Trophoblast cell (in vitro differentiated cells and primary cell): Measurements from ENCODE around the gene TTLL11.

Source experiments
- DNase-seq, 2 donors: peaks; one replicate each; pipeline ENCODE4 v3.0.0-alpha.2; 2016
- H2AFZ ChIP-seq: 2 replicates; pipeline ENCODE4 v1.6.1; 2013; ENCODE audit warnings: low read length, moderate library complexity, mild to moderate bottlenecking; ENCODE audit not compliant: insufficient read depth, poor library complexity
- H2AK5ac ChIP-seq: 2 replicates; pipeline ENCODE4 v1.6.1; 2013; ENCODE audit warnings: mild to moderate bottlenecking, low read length
- H2BK120ac ChIP-seq: 2 replicates; pipeline ENCODE4 v1.6.1; 2013; ENCODE audit warnings: low read length, mild to moderate bottlenecking, moderate library complexity; ENCODE audit not compliant: insufficient read depth, poor library complexity
- H2BK12ac ChIP-seq: 2 replicates; pipeline ENCODE4 v1.6.1; 2013; ENCODE audit warnings: mild to moderate bottlenecking, low read length, moderate library complexity
- H2BK5ac ChIP-seq: 2 replicates; pipeline ENCODE4 v1.6.1; 2013; ENCODE audit warnings: low read length, low read depth, moderate library complexity, mild to moderate bottlenecking; ENCODE audit not compliant: poor library complexity
- H3K14ac ChIP-seq: 2 replicates; pipeline ENCODE4 v1.6.1; 2013; ENCODE audit warnings: mild to moderate bottlenecking, low read length
- H3K18ac ChIP-seq: 2 replicates; pipeline ENCODE4 v1.6.1; 2013; ENCODE audit warnings: mild to moderate bottlenecking, low read length
- H3K23ac ChIP-seq: 2 replicates; pipeline ENCODE4 v1.6.1; 2013; ENCODE audit warnings: low read length
- H3K27ac ChIP-seq: 2 replicates; pipeline ENCODE4 v1.5.1; 2013; ENCODE audit warnings: low read depth, mild to moderate bottlenecking, inconsistent platforms, low read length, moderate library complexity
- H3K27me3 ChIP-seq: 2 replicates; pipeline ENCODE4 v1.6.1; 2013; ENCODE audit warnings: inconsistent platforms, mild to moderate bottlenecking, low read length, moderate library complexity; ENCODE audit not compliant: insufficient read depth
- H3K36me3 ChIP-seq, 2 experiments: 1 replicate in 1 of 2; 2 replicates in 1 of 2; pipeline ENCODE4 v1.6.1; 2013; ENCODE audit warnings: low read length in 2 of 2, mild to moderate bottlenecking in 2 of 2, moderate library complexity in 1 of 2; ENCODE audit not compliant: insufficient read depth in 2 of 2, control insufficient read depth in 1 of 2
- H3K4ac ChIP-seq: 2 replicates; pipeline ENCODE4 v1.6.1; 2013; ENCODE audit warnings: low read depth, mild to moderate bottlenecking, low read length, moderate library complexity
- H3K4me1 ChIP-seq, 2 experiments: 1 replicate in 1 of 2; 2 replicates in 1 of 2; pipeline ENCODE4 v1.6.1; 2013; ENCODE audit warnings: low read length in 2 of 2, mild to moderate bottlenecking in 2 of 2, moderate library complexity in 1 of 2; ENCODE audit not compliant: insufficient read depth in 2 of 2, control insufficient read depth in 1 of 2
- H3K4me2 ChIP-seq: 2 replicates; pipeline ENCODE4 v1.6.1; 2013; ENCODE audit warnings: inconsistent platforms, mild to moderate bottlenecking, low read length, moderate library complexity
- H3K4me3 ChIP-seq: 2 replicates; pipeline ENCODE4 v1.5.1; 2013; ENCODE audit warnings: mild to moderate bottlenecking, low read depth, low read length, inconsistent platforms
- H3K79me1 ChIP-seq: one replicate; pipeline ENCODE4 v1.6.1; 2013; ENCODE audit warnings: low read length
- H3K79me2 ChIP-seq: 2 replicates; pipeline ENCODE4 v1.6.1; 2013; ENCODE audit warnings: low read length, mild to moderate bottlenecking; ENCODE audit not compliant: control insufficient read depth, insufficient read depth, poor library complexity
- H3K9ac ChIP-seq: 2 replicates; pipeline ENCODE4 v1.6.1; 2013; ENCODE audit warnings: mild to moderate bottlenecking, low read length
- H3K9me3 ChIP-seq: 2 replicates; pipeline ENCODE4 v1.6.1; 2013; ENCODE audit warnings: low read depth, mild to moderate bottlenecking, control low read depth, inconsistent platforms, low read length; ENCODE audit not compliant: insufficient read depth
- H4K12ac ChIP-seq: 2 replicates; pipeline ENCODE4 v1.6.1; 2013; ENCODE audit warnings: low read depth, mild to moderate bottlenecking, low read length, moderate library complexity
- H4K8ac ChIP-seq: 2 replicates; pipeline ENCODE4 v1.6.1; 2013; ENCODE audit warnings: low read depth, mild to moderate bottlenecking, low read length, moderate library complexity
- H4K91ac ChIP-seq: one replicate; pipeline ENCODE4 v1.6.1; 2013; ENCODE audit warnings: low read depth, mild to moderate bottlenecking, low read length, moderate library complexity
- WGBS: extraction: QIAGEN DNeasy Blood & Tissue Kit; methylation state at CpG from one replicate; pipeline ENCODE4 v1.1.7; 2013; ENCODE audit warnings: missing lambda C conversion rate; ENCODE audit not compliant: insufficient read length, insufficient coverage; ENCODE audit errors: extremely low coverage; 5-methylcytosine and 5-hydroxymethylcytosine counted together

Gene TTLL11

GRCh38 chr9:122129969-122130368 lies 36.9 kb upstream of the TTLL11 start:
- WGBS: no CpG with 5 or more reads among the region's 2 CpGs

GRCh38 chr9:122128969-122129343 lies 35.8 kb upstream of the TTLL11 start:
- peaks cover 30 to 47% of the 10 kb centered on the region in 2 experiments for H3K4me1 ChIP-seq
- H2BK120ac ChIP-seq: no peak overlapping the region
- no peak overlapping the region for H4K12ac ChIP-seq
- no peak overlapping the region for H3K4me2 ChIP-seq
- no peaks in the 10 kb centered on the region for H3K79me1 ChIP-seq
- no peak overlapping the region for H3K4ac ChIP-seq
- H3K9ac ChIP-seq: no peak overlapping the region
- no peak overlapping the region for H2BK5ac ChIP-seq
- WGBS: no CpG with 5 or more reads among the region's 7 CpGs
- H3K79me2 ChIP-seq: no peaks in the 10 kb centered on the region
- H3K27me3 ChIP-seq: peaks cover 2% of the 10 kb centered on the region
- no peak overlapping the region for H2AFZ ChIP-seq
- no peak overlapping the region for H2BK12ac ChIP-seq
- H3K14ac ChIP-seq: no peak overlapping the region
- H3K4me3 ChIP-seq: no peak overlapping the region
- H3K36me3 ChIP-seq: no peaks in the 10 kb centered on the region
- H3K18ac ChIP-seq: no peak overlapping the region
- DNase-seq: no peak
- H4K8ac ChIP-seq: no peak overlapping the region
- no peak overlapping the region for H3K23ac ChIP-seq
- no peak overlapping the region for H3K27ac ChIP-seq
- no peak overlapping the region for H2AK5ac ChIP-seq
- H4K91ac ChIP-seq: no peak overlapping the region
- H3K9me3 ChIP-seq: peaks cover 1% of the 10 kb centered on the region

More at GRCh38 chr9:122129969-122130368, 36.9 kb upstream of the TTLL11 start:
- Histone ChIP-seq H3K36me3 (no peaks in the 10 kb centered on the region), H2BK5ac (no peak overlapping the region), H3K79me1 (no peaks in the 10 kb centered on the region), H3K27ac (no peak overlapping the region), H3K4ac (no peak overlapping the region), H2BK120ac (no peak overlapping the region), H2AFZ (no peak overlapping the region), H3K4me1 (peaks cover 33 to 56% of the 10 kb centered on the region in 2 experiments), H3K18ac (no peak overlapping the region), H4K12ac (no peak overlapping the region), H3K79me2 (no peaks in the 10 kb centered on the region), H3K9me3 (peaks cover 1% of the 10 kb centered on the region), H3K4me3 (no peak overlapping the region), H3K14ac (no peak overlapping the region), H4K8ac (no peak overlapping the region), H3K9ac (no peak overlapping the region), H3K23ac (no peak overlapping the region), H3K4me2 (no peak overlapping the region), H2AK5ac (no peak overlapping the region), H3K27me3 (peaks cover 2% of the 10 kb centered on the region), H2BK12ac (no peak overlapping the region), H4K91ac (no peak overlapping the region)
- no peak for DNase-seq

GRCh38 chr9:122128007-122128968 lies 35.2 kb upstream of the TTLL11 start:
- Histone ChIP-seq H3K9me3 (peaks cover 1% of the 10 kb centered on the region), H2AK5ac (no peak overlapping the region), H3K23ac (no peak overlapping the region), H2BK120ac (no peak overlapping the region), H3K4me3 (no peak overlapping the region), H3K4me2 (no peak overlapping the region), H3K79me2 (no peaks in the 10 kb centered on the region), H3K4ac (no peak overlapping the region), H2BK12ac (no peak overlapping the region), H3K18ac (no peak overlapping the region), H3K14ac (no peak overlapping the region), H3K9ac (no peak overlapping the region), H3K36me3 (no peaks in the 10 kb centered on the region), H2AFZ (no peak overlapping the region), H4K12ac (no peak overlapping the region), H3K79me1 (no peaks in the 10 kb centered on the region), H3K27ac (no peak overlapping the region), H3K27me3 (peaks cover 2% of the 10 kb centered on the region), H3K4me1 (peaks cover 25 to 40% of the 10 kb centered on the region in 2 experiments), H2BK5ac (no peak overlapping the region), H4K8ac (no peak overlapping the region), H4K91ac (no peak overlapping the region)
- DNase-seq: no peak
- no CpG with 5 or more reads among the region's 24 CpGs for WGBS

- Histone ChIP-seq H2BK5ac (no peak overlapping the region), H3K9ac (no peak overlapping the region), H3K9me3 (peaks cover 1% of the 10 kb centered on the region), H2AFZ (no peak overlapping the region), H2BK12ac (no peak overlapping the region), H3K4me3 (no peak overlapping the region), H4K8ac (no peak overlapping the region), H3K23ac (no peak overlapping the region), H3K14ac (no peak overlapping the region), H3K27ac (no peak overlapping the region), H3K18ac (no peak overlapping the region), H3K79me2 (no peaks in the 10 kb centered on the region), H4K12ac (no peak overlapping the region), H3K79me1 (no peaks in the 10 kb centered on the region), H2BK120ac (no peak overlapping the region), H3K4me2 (no peak overlapping the region), H4K91ac (no peak overlapping the region), H2AK5ac (no peak overlapping the region), H3K4ac (no peak overlapping the region), H3K36me3 (no peaks in the 10 kb centered on the region), H3K4me1 (peaks cover 25 to 41% of the 10 kb centered on the region in 2 experiments), H3K27me3 (peaks cover 2% of the 10 kb centered on the region)
- WGBS: no CpG with 5 or more reads among the region's 10 CpGs
- no peak for DNase-seq
Measured at GRCh38 chr9:122127396-122127798, 34.3 kb upstream of the TTLL11 start.
